Activated T-helper 1 cell treated with anti-CD3 and anti-CD28 coated beads, Interleukin-12 subunit alpha, Interleukin-12 subunit beta, Interleukin-2, Interleukin-4 antibody, amounts not matched to agents 30 ng/mL and 10 ng/mL and 1 ng/mL, durations not matched to agents 14 hours and 24 hours and 36 hours (primary cell): ENCODE measurements around the gene RGS3. TPM values are rescaled to one million over a fixed set of nuclear protein-coding genes. Genes with fewer than 3 reads are reported as not detected.

Experiments used
- DNase-seq: peaks from one replicate; pipeline ENCODE4 v3.0.0; 2021; ENCODE audit warnings: low spot score
- H3K27ac Mint-ChIP-seq: one replicate; pipeline ENCODE4 v1.8.0; 2021; ENCODE audit warnings: mild to moderate bottlenecking, mixed read lengths
- H3K27me3 Mint-ChIP-seq: one replicate; pipeline ENCODE4 v1.8.0; 2022; ENCODE audit warnings: mild to moderate bottlenecking, moderate library complexity, mixed read lengths; ENCODE audit not compliant: insufficient read depth
- H3K36me3 Mint-ChIP-seq: one replicate; pipeline ENCODE4 v1.8.0; 2021; ENCODE audit warnings: low read depth, mixed read lengths
- H3K4me1 Mint-ChIP-seq: one replicate; pipeline ENCODE4 v1.8.0; 2021; ENCODE audit warnings: low read depth, mixed read lengths
- H3K4me3 Mint-ChIP-seq: one replicate; pipeline ENCODE4 v1.8.0; 2021; ENCODE audit warnings: mild to moderate bottlenecking, moderate library complexity, mixed read lengths
- H3K9me3 Mint-ChIP-seq: one replicate; pipeline ENCODE4 v1.8.0; 2021; ENCODE audit warnings: mixed read lengths
- intact Hi-C: fragments of 100-400 bp; cut with micrococcal nuclease; formaldehyde crosslinking; loops from one replicate; pipeline ENCODE4 v1.15.1; 2024
- total RNA-seq: library from RNA; stranded (reverse); gene quantifications from 2 replicates; pipeline ENCODE4 v1.2.3, GENCODE V29; 2022

Gene RGS3
- total RNA-seq, 1 donor from 2014 or later, result 128 TPM

GRCh38 chr9:113609562-113610318 lies 146.2 kb downstream of the RGS3 start:
- intact Hi-C loops, result no loop called here

DNA sequence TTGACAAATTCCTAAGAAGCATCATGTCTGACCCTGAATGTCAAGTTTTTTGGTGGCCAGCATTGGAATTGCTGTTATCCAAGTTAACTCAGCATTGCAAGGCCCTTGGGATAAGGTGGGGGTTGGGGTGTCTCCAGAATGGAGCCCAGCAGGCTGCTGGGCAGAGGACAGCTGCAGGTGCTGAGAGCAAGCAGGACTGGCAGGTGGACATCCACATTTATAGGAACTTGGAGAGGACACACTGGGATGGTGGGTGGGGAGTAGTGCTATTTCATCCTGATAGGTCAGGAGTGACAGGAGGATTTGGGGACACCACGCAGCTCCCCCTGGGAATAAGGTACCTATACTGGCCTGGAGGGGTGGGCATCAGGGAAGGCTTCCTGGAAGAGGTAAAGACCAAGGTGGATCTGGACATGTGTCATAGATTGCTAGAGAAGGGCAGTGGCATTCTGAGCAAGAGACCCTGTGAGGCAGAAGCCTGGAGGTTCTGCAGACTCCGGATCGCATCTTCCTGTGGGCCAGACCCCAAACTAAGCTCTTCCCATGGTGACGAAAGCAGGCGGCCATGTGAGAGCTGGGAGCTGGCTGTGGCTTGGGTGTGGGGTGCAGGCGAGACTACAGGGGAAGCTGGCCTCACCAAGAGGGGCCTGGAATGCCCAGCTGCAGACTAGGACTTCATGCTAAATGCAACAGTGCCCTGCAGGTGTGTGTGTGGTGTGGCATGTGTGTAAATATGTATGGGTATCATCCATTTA lies 148.1 kb downstream of the RGS3 start:
- no peaks in the 10 kb centered on the region for H3K36me3 Mint-ChIP-seq
- H3K4me1 Mint-ChIP-seq, result peaks cover 23% of the 10 kb centered on the region
- H3K4me3 Mint-ChIP-seq, result no peak overlapping the region
- H3K9me3 Mint-ChIP-seq, result no peaks in the 10 kb centered on the region
- DNase-seq, result no peak
- H3K27ac Mint-ChIP-seq, result peak overlapping the region; percentile 16
- H3K27me3 Mint-ChIP-seq, result peaks cover 2% of the 10 kb centered on the region
- intact Hi-C loops, result no loop called here

More at GRCh38 chr9:113609562-113610318, 146.2 kb downstream of the RGS3 start:
- Mint-ChIP-seq H3K4me3 (no peak overlapping the region), H3K4me1 (peaks cover 11% of the 10 kb centered on the region), H3K9me3 (no peaks in the 10 kb centered on the region), H3K36me3 (no peaks in the 10 kb centered on the region), H3K27ac (no peak overlapping the region), H3K27me3 (peaks cover 2% of the 10 kb centered on the region)
- DNase-seq, result no peak

- intact Hi-C loops, result no loop called here
- no peak for DNase-seq
- no peaks in the 10 kb centered on the region for H3K36me3 Mint-ChIP-seq
- H3K9me3 Mint-ChIP-seq, result no peaks in the 10 kb centered on the region
- no peak overlapping the region for H3K4me3 Mint-ChIP-seq
- H3K4me1 Mint-ChIP-seq, result peaks cover 25% of the 10 kb centered on the region
- peak overlapping the region; percentile 16 for H3K27ac Mint-ChIP-seq
- peaks cover 2% of the 10 kb centered on the region for H3K27me3 Mint-ChIP-seq
These were observed 148.8 kb downstream of the RGS3 start for GRCh38 chr9:113612216-113612747.

DNA sequence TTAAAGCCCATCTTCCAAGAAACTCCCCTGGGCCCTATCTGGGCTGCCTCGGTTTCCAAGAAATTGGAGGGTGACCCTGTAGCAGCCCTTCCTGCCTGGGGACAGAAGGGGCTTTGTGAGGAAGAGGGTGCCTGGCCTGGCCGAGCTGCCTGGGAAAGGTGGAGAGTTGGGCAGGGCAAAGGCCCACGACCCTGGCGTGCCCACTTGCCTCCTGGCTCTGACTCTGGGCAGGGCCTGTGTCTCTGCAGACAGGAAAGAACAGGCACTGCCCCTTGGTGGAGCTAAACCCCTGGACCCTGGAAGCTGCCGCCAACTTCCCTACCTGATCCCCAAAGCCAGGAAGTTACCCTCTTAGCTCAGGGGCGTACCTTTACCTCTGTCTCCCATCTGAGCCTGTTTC lies 149.3 kb downstream of the RGS3 start:
- no peak overlapping the region for H3K27ac Mint-ChIP-seq
- intact Hi-C loops, result no loop called here
- H3K27me3 Mint-ChIP-seq, result peaks cover 2% of the 10 kb centered on the region
- H3K4me1 Mint-ChIP-seq, result peaks cover 30% of the 10 kb centered on the region
- H3K36me3 Mint-ChIP-seq, result no peaks in the 10 kb centered on the region
- DNase-seq, result no peak
- no peak overlapping the region for H3K4me3 Mint-ChIP-seq
- no peaks in the 10 kb centered on the region for H3K9me3 Mint-ChIP-seq

DNA sequence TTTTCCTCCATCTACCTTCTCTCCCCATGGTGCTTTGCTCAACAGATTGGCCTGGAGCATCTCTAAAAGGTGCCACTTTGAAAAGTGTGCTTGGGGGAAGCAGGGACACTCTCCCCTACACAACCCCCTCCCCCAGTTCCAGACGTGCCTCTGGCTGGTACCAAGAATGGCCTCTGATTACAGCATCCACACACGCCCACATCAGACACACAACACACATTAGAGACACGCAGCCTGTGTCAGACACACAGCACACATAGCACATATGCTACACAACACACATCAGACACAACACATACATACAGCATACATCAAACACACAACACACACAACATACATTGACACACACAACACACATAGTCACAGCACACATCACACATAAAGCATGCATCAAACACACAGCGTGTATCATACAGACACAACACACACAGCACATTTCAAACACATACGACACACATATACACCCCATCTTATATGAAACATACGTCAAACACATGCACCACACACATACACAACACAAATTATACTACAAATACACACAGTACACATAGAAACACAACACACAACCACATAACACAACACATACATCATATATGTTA lies 150.4 kb downstream of the RGS3 start:
- peaks cover 3% of the 10 kb centered on the region for H3K27me3 Mint-ChIP-seq
- no peak overlapping the region for H3K27ac Mint-ChIP-seq
- intact Hi-C loops, result loop anchor here (2.0 kb wide), 1 partner anchor 65 kb away; no protein-coding TSS in a partner anchor
- no peaks in the 10 kb centered on the region for H3K9me3 Mint-ChIP-seq
- peaks cover 31% of the 10 kb centered on the region for H3K4me1 Mint-ChIP-seq
- no peak overlapping the region for H3K4me3 Mint-ChIP-seq
- H3K36me3 Mint-ChIP-seq, result no peaks in the 10 kb centered on the region
- DNase-seq, result no peak

DNA sequence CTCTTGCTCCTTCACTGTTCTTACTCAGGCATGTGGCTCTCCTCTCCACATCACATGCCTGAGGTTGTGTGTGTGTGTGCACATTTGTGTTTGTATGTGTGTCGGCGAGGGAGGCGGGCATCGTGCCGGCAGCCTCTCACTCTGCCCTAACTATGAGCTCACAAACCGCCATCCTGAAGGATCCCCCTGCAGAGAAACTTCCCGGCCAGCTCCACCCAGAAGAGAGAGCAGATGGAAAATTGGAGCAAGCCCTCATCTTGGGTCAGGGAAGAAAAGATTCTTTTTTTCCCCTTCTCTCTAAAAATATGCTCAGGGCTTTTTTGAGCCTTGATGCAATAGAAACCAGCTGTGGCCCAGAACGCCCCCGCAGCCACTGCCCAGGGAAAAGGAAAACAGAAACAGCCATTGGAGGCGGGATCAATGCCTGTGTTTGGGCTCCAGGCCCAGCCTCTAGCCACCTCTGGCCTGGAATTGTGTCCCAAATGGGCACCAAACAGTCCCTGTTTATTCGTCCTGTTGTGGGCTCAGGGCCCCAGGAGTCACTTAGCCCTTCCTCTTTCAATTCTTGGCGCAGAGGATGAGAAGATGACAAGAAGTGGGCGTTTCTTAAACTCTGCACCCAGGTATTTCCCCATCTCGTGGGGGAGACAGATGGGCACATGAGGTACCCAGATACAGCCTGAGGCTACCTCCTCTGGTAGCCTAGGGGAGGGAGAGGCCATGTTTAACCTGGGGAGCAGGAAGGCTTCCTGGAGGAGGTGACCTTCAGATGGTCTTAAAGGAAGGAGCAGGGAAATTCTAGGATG lies 151.5 kb downstream of the RGS3 start:
- H3K36me3 Mint-ChIP-seq, result no peaks in the 10 kb centered on the region
- H3K27me3 Mint-ChIP-seq, result peaks cover 2% of the 10 kb centered on the region
- intact Hi-C loops, result loop anchor here (2.0 kb wide), 1 partner anchor 66 kb away; no protein-coding TSS in a partner anchor
- peaks cover 42% of the 10 kb centered on the region for H3K4me1 Mint-ChIP-seq
- H3K9me3 Mint-ChIP-seq, result no peaks in the 10 kb centered on the region
- no peak for DNase-seq
- peak overlapping the region; percentile 64 for H3K4me3 Mint-ChIP-seq
- peak overlapping the region; percentile 76 for H3K27ac Mint-ChIP-seq

- H3K27me3 Mint-ChIP-seq, result peaks cover 2% of the 10 kb centered on the region
- peaks cover 49% of the 10 kb centered on the region for H3K4me1 Mint-ChIP-seq
- no peaks in the 10 kb centered on the region for H3K36me3 Mint-ChIP-seq
- no peak for DNase-seq
- H3K9me3 Mint-ChIP-seq, result no peaks in the 10 kb centered on the region
- no peak overlapping the region for H3K4me3 Mint-ChIP-seq
- intact Hi-C loops, result no loop called here
- H3K27ac Mint-ChIP-seq, result peak overlapping the region; percentile 13
These were observed 152.6 kb downstream of the RGS3 start for GRCh38 chr9:113616116-113616515.

GRCh38 chr9:113616621-113617496 lies 153.3 kb downstream of the RGS3 start:
- Mint-ChIP-seq H3K36me3 (no peaks in the 10 kb centered on the region), H3K9me3 (no peaks in the 10 kb centered on the region), H3K27ac (peak overlapping the region; percentile 50), H3K4me1 (peaks cover 56% of the 10 kb centered on the region), H3K4me3 (no peak overlapping the region), H3K27me3 (peaks cover 2% of the 10 kb centered on the region)
- no peak for DNase-seq
- intact Hi-C loops, result no loop called here

GRCh38 chr9:113617550-113617949 lies 154.0 kb downstream of the RGS3 start:
- Mint-ChIP-seq H3K27me3 (peaks cover 2% of the 10 kb centered on the region), H3K36me3 (no peaks in the 10 kb centered on the region), H3K9me3 (no peaks in the 10 kb centered on the region), H3K27ac (peak overlapping the region; percentile 50), H3K4me1 (peaks cover 63% of the 10 kb centered on the region), H3K4me3 (no peak overlapping the region)
- DNase-seq, result no peak
- intact Hi-C loops, result no loop called here

DNA sequence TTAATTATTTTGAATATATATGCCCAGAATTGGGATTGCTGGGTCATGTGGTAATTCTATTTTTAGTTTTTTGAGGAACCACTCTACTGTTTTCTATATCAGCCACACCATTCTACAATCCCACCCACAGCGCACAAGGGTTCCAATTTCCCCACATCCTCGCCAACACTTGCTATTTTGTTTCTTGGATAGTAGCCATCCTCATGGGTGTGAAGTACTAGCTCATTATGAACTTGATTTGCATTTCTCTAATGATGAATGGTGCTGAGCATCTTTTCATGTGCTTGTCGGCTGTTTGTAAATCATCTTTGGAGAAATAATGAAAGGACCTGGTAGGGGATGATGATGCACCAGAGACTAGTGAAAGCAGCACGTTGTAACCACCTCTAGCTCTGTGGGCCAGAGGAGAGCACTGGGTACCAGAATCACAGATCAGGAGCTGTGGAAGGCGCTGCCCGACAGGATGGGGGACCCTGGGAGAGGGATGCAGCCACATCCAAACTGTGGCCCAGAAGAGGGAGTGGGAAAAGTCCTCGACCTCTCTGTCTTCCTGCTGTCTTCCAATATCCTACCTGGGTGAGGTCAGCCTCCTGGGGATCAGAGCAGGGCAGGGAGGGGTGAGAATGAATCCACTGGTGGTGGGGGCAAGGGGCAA lies 155.4 kb downstream of the RGS3 start:
- H3K4me1 Mint-ChIP-seq, result peaks cover 74% of the 10 kb centered on the region

More for the DNA sequence above, 155.4 kb downstream of the RGS3 start:
- Mint-ChIP-seq H3K9me3 (no peaks in the 10 kb centered on the region), H3K27ac (no peak overlapping the region), H3K4me3 (no peak overlapping the region), H3K36me3 (no peaks in the 10 kb centered on the region), H3K27me3 (peaks cover 2% of the 10 kb centered on the region)
- DNase-seq, result no peak
- intact Hi-C loops, result no loop called here
